OCI-LY1 (cell line): ENCODE measurements around the gene LRIT2.

Source experiments
- H2AFZ ChIP-seq: fragments of 200-600 bp; sonication (generic), shearing (Covaris generic); 2 replicates; pipeline ENCODE4 v1.6.0; 2014; ENCODE audit warnings: antibody characterized with exemption, mild to moderate bottlenecking, low read length
- H3F3A ChIP-seq: fragments of 200-600 bp; sonication (generic), shearing (Covaris generic); 2 replicates; pipeline ENCODE4 v1.6.0; 2014; ENCODE audit warnings: mild to moderate bottlenecking, antibody characterized with exemption, low read length, moderate library complexity; ENCODE audit not compliant: insufficient read depth
- H3K27ac ChIP-seq: fragments of 200-600 bp; sonication (generic); 2 replicates; pipeline ENCODE4 v1.5.1; 2014; ENCODE audit warnings: low read length, mixed run types, mild to moderate bottlenecking, low read depth; ENCODE audit not compliant: poor library complexity, severe bottlenecking
- H3K27me3 ChIP-seq: fragments of 200-600 bp; sonication (generic); 2 replicates; pipeline ENCODE4 v1.6.0; 2014; ENCODE audit warnings: antibody characterized with exemption, mild to moderate bottlenecking, low read length, moderate library complexity; ENCODE audit not compliant: insufficient read depth
- H3K36me3 ChIP-seq: fragments of 200-600 bp; sonication (generic); 2 replicates; pipeline ENCODE4 v1.6.1; 2014; ENCODE audit warnings: mild to moderate bottlenecking, antibody characterized with exemption, low read length, moderate library complexity, mixed read lengths; ENCODE audit not compliant: insufficient read depth
- H3K4me1 ChIP-seq: fragments of 200-600 bp; sonication (generic); 2 replicates; pipeline ENCODE4 v1.5.1; 2014; ENCODE audit warnings: mild to moderate bottlenecking, low read length, moderate library complexity; ENCODE audit not compliant: insufficient read depth, severe bottlenecking
- H3K4me2 ChIP-seq: fragments of 200-600 bp; sonication (generic), shearing (Covaris generic); 2 replicates; pipeline ENCODE4 v1.6.1; 2014; ENCODE audit warnings: low read length
- H3K4me3 ChIP-seq: fragments of 200-600 bp; sonication (generic); 2 replicates; pipeline ENCODE4 v1.5.1; 2014; ENCODE audit warnings: low read length, low read depth, mild to moderate bottlenecking, mixed read lengths; ENCODE audit not compliant: poor library complexity, severe bottlenecking
- H3K79me2 ChIP-seq: fragments of 200-600 bp; shearing (Covaris generic); 2 replicates; pipeline ENCODE4 v1.6.1; 2016; ENCODE audit warnings: mixed run types, low read length, mixed read lengths; ENCODE audit not compliant: insufficient read depth
- H3K9ac ChIP-seq: fragments of 200-600 bp; sonication (generic), shearing (Covaris generic); 2 replicates; pipeline ENCODE4 v1.6.1; 2014; ENCODE audit warnings: mild to moderate bottlenecking, low read length, mixed read lengths
- H3K9me2 ChIP-seq: fragments of 200-600 bp; sonication (generic), shearing (Covaris generic); 2 replicates; pipeline ENCODE4 v1.6.1; 2014; ENCODE audit warnings: low read depth, mild to moderate bottlenecking, low read length, mixed read lengths
- H3K9me3 ChIP-seq: fragments of 200-600 bp; shearing (Covaris generic); 2 replicates; pipeline ENCODE4 v1.6.1; 2014; ENCODE audit warnings: low read length, mixed read lengths
- H4K20me1 ChIP-seq: fragments of 200-600 bp; sonication (generic), shearing (Covaris generic); 2 replicates; pipeline ENCODE4 v1.6.0; 2016; ENCODE audit warnings: mild to moderate bottlenecking, low read length; ENCODE audit not compliant: insufficient read depth
- CTCF ChIP-seq: fragments of 200-600 bp; sonication (generic), shearing (Covaris generic); IDR thresholded peaks from 2 replicates; pipeline ENCODE4 v1.5.1; 2017; ENCODE audit warnings: mild to moderate bottlenecking, antibody characterized with exemption, low read length, moderate library complexity, mixed read lengths
- EZH2 ChIP-seq: fragments of 200-600 bp; sonication (generic), shearing (Covaris generic); IDR thresholded peaks from 2 replicates; pipeline ENCODE4 v1.8.0; 2017; ENCODE audit warnings: borderline replicate concordance, mixed run types, mild to moderate bottlenecking, antibody characterized with exemption, low read length, moderate library complexity, mixed read lengths

The LRIT2 gene

GRCh38 chr10:84233940-84234339, 8.6 kb upstream of the LRIT2 start:
- Histone ChIP-seq H3K27me3 (no peaks in the 10 kb centered on the region), H3F3A (no peaks in the 10 kb centered on the region), H4K20me1 (no peaks in the 10 kb centered on the region), H3K79me2 (no peaks in the 10 kb centered on the region), H3K27ac (no peak overlapping the region), H3K36me3 (no peaks in the 10 kb centered on the region), H3K4me1 (no peaks in the 10 kb centered on the region), H3K9me3 (no peaks in the 10 kb centered on the region), H3K9me2 (no peaks in the 10 kb centered on the region), H3K4me3 (no peak overlapping the region), H3K9ac (no peak overlapping the region), H3K4me2 (no peak overlapping the region), H2AFZ (no peak overlapping the region)
- TF ChIP-seq CTCF (no peak), EZH2 (no peak)

- no peak overlapping the region for H3K4me2 ChIP-seq
- no peaks in the 10 kb centered on the region for H3F3A ChIP-seq
- no peaks in the 10 kb centered on the region for H3K27me3 ChIP-seq
- H3K9ac ChIP-seq: no peak overlapping the region
- TF ChIP-seq EZH2 (no peak), CTCF (no peak)
- H3K4me1 ChIP-seq: no peaks in the 10 kb centered on the region
- no peaks in the 10 kb centered on the region for H3K79me2 ChIP-seq
- H3K4me3 ChIP-seq: no peak overlapping the region
- H3K36me3 ChIP-seq: no peaks in the 10 kb centered on the region
- H3K9me2 ChIP-seq: no peaks in the 10 kb centered on the region
- H2AFZ ChIP-seq: no peak overlapping the region
- H4K20me1 ChIP-seq: no peaks in the 10 kb centered on the region
- H3K27ac ChIP-seq: no peak overlapping the region
- H3K9me3 ChIP-seq: no peaks in the 10 kb centered on the region
These were observed 7.0 kb upstream of the LRIT2 start for GRCh38 chr10:84232376-84232775.

- Histone ChIP-seq H3K9me2 (no peaks in the 10 kb centered on the region), H3K27ac (no peak overlapping the region), H3K4me2 (no peak overlapping the region), H3F3A (no peaks in the 10 kb centered on the region), H3K27me3 (no peaks in the 10 kb centered on the region), H3K4me3 (no peak overlapping the region), H4K20me1 (no peaks in the 10 kb centered on the region), H3K4me1 (no peaks in the 10 kb centered on the region), H3K36me3 (no peaks in the 10 kb centered on the region), H3K79me2 (no peaks in the 10 kb centered on the region), H3K9ac (no peak overlapping the region), H3K9me3 (no peaks in the 10 kb centered on the region), H2AFZ (no peak overlapping the region)
- TF ChIP-seq CTCF (no peak), EZH2 (no peak)
These were observed 5.0 kb upstream of the LRIT2 start for GRCh38 chr10:84230359-84230758.
